NCI-H1092 treated with DMSO at 0.1 percent for 48 hours (cell line): Measurements from ENCODE around the gene PRKAG1.

ENCODE experiments used
- DNase-seq: peaks from one replicate; lab custom pipeline; 2025; lab: John Stamatoyannopoulos, UW

The PRKAG1 gene

DNA sequence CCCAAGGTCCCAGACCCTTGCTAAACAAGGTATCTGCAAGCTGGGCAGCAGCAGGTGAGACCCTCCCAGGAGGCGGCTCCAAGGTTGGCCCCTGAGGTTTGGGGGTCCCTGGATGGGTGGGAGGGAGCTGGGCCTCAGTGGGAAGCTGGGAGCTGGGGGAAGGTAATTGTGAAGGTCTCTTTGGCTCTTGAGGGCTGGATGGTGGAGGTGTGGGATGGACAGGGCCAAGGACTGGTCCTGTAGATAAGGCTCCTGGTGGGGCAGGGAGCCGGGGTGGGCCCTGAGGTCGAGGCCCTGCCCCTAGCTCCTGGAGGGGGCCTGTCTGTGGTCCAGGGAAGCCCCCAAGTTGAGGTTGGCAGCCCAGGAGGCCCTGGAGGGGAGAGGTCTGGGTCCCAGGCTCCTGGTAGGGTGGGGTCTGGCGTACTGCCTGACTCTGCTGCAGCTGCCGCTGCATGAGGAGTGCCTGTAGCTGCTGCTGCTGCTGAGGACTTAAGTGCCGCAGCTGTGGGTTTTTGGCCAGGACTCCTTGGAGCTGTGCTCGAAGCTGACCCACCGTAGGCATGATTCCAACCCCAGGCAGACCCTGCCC, 13.1 kb upstream of the PRKAG1 start:
- DNase-seq = no peak

DNA sequence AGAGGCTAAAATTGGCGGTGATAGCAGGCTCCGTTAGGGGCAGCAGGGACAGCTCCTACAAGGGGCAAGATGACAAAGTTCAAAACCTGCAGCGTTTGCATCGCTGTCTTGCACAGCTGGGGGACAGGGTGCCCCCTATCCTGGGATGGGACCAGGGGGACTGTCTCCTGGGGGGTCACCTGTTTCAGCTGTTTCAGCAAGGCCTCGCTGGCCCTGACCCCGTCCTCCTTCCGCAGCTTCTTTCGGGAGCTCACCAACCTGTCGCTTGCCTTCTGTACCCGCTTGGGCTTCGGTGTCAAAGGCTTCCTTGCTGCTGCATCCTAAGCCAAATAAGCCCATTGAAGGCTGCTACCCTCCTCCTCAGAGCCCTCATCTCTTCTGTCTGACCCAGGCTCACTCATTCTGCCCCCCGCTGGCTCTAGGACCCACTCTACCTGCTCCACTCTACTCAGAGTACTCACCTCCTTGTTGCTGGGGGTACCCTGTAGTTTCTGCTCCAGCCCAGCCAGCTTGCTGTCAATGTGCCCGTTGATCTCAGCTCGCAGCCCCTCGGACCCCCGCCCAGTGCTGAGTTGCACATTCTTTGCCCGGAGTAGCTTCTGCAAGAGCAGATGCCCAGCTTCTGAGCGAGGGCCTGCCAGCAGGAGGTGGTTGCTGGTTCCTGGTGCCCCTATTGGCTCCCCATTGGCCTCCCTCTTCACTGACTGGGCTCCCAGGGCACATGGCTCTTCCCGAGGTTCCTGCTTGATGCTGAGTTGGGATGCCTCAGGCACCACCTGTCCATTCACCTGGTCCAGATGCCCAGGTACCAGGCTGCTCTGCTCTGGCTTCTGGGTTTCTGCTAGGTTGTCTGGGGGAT, 12.4 kb upstream of the PRKAG1 start:
- no peak for DNase-seq

DNA sequence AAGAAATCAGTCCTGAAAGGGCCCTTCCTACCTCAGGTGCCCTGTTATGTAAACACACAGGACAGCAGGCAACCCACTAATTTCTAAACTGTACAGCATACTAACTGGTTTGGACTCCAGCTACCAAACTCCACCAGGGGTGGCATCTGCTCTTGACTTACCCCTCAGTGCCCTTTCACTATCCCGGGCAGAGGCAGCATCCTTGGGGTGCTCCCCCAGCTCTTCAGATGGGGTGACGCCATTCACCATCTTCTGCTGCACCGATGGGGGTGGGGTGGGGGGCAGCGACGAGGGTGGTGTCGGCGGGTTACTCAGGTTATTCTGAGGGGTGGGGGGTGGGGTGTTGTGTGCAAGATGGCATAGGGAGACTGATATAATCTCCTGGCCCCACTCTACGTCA, 11.5 kb upstream of the PRKAG1 start:
- DNase-seq = no peak

DNA sequence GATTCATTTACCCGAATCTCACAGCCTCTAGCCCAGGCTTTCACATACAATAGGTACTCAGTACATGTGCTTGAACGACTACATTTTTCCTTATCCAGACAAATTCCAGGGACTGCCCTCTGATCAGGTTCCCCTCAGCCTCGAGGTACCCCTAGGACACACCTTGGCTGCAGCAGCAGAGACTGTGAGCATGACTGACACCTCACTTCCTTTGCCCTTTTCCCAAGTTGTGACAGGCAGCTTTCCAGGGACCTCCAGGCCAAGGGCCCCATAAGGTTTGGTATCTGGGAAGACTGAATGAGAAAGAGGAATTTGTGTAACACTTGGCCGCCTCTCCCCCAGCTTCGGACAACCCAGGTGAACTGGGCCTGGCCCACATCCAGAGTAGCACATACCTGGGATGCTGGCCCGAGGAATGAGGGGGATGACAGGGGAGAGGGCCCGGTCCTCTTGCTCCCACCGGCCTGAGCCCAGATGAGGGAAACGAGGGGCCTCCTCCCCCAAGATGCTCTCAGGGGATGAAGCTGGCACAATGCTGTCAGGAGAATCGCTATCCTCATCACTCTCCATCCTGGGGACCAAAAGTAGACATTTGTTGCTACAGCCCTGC, 10.2 kb upstream of the PRKAG1 start:
- no peak for DNase-seq

DNA sequence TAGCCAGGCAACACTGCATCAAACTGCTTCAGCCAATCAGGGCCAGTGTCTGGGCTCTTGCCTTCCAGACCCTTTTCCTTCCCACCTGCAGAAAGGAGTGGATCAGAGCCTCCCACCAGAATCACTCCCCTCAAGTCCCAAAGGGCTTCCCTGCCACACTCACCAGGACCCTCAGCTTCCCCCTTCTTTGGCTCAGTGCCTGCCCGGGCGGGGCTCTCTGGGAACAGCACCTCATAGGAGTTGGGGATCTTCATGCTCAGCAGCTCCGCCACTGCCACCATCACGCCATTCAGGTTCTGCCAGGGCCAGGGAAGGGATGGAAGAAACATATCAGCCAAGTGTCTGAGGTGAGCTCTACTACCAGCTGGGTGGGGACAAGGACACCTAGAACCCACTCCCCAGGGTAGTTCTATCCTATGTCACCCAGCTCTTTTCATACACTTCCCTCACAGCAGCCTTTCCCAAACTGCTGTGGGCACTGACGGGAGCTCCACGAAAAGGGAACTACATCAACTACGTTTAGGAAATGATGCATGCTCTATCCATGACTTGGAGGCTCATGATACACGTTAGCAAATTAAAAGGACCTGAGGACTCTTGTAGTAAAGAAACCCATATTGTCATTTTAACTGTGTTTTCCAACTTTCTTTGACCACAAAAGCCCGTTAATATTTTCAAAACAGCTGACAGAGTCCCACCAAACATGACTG, 9.4 kb upstream of the PRKAG1 start:
- DNase-seq = no peak

DNA sequence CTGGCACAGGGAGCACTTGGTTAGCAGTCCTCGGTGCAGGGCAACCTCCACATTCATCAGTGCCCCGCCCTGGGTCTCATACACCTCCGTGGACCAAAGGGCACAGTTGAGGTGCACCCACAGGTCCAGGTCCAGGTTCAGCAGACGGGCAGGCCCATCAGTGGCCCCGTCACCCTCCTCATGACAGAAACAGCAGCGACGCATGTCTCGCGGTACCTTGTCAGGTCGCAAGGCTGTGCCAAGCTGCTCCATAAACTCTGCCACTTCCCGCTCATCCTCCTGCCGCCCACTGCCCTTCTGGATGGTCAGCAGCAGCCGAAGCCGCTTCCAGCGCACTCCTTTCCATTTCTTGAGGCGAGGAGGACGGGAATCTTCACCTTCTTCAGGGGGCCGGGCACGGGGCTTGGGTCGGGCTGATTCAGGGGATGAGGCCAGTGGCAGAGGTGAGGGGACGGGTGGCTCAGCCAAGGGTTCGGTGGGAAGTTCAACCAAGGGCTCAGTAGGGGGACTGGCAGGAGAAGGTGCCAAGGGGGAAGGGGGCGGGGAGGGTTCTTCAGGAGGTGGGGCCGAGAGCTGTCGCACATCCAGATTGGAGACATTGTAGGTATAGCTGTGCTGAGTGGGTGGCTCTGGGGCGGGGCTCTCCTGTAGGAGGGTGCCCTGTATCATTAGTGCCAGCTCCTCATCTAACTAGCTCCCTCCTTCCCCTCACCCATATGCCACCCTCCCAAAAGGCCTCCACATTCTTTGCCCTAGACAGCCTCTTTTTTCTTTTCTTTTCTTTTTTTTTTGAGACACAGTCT, 8.3 kb upstream of the PRKAG1 start:
- DNase-seq = no peak

DNA sequence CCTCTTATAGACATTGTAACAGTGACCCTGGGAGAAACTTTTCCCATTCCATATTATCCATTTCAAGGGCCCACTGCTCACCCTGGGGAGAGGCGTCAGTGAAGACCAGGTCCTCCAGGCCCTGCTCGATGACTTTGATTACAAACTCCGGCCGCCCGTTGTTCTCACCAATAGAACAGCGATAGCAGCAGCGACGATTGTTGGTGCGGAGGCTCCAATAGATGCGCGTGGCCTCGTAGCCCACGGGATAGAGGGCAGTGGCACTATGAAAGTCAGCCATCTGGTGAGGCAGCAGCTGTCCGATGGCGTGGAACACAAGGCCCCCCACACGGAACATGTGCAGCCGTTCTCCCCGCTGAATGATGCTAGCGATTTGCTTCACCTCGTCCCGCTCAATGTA, 7.5 kb upstream of the PRKAG1 start:
- no peak for DNase-seq

DNA sequence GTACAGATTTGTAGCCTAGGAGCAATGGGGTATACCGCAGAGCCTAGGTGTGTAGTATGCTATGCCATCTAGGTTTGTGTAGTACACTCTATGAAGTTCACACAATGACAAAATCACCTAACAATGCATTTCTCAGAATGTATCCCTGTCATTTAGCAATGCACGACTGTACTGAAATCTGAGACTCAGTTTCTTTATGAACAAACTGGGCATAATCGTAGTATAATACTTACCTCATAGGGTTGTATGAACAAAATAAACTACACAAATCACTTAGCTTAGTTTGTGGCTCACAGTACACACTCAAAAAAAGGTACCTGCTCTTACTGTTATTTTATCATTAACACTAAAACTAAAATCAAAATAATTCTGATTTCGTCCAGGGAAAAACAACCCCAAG, 6.9 kb upstream of the PRKAG1 start:
- DNase-seq = no peak

DNA sequence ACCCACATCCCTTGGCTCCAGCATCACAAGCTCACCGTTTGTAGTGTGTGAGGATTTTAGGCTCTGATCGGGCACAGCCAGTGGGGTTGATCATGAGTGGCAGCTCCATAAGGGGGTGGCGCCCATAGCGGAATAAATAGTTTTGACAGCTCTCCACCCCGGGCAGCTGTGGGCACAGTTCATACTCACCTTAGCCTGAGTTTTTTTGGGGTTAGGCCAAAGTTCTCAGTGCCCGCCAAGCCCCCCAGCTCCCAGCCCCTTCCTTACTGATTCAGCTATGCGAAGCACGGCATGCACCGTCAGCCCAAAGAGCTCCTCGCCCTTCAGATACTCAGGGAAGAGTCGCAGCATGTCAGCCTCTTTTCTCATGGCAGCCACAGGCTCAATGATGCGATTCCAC, 6.0 kb upstream of the PRKAG1 start:
- no peak for DNase-seq

DNA sequence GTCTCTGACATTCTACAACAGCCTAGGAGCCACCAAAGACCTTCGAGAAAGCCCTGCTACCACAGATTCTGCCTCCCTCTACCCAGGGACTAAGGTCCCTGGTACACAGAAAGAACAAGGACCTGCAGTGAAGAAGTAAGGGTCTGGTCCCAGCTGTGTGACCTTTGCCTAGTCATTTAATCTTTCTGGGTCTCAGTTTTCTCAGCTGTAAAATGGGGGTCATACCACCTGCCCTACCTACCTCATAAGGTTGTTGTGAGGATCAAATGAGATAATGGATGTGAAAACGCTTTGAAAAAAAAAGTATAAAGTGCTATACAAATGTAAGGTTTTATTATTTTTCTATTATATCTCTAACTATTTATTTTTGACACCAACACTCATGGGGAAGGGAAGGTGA, 5.2 kb upstream of the PRKAG1 start:
- DNase-seq = no peak

DNA sequence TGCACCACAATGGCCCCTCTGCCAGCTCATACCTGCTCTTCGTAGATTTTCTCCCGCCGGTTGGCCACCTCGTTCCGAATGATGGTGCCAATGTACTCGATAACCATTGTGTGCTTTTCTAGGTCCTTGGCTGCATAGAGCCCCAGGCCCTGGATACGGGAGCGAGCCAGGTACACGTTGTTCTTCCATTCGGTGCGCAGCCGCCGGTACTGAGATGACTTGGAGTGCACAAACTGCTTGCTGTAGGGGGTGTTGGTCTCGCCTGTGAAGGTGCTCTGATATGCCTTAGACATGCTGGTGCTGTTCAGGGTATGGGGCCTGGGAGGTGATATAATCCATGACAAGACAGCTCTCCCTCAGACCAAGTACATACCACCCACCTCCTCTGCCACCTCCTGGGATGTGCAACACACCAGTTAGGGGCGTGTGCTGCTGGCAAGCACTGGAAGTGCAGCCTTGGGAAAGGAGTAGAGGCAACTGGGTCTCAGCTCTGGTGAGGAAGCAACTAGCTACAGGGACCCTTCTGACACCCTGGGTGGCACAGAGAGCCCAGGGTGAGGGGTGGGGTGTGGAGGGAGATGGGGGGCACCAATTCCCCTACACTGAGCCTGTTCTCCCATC, 4.1 kb upstream of the PRKAG1 start:
- no peak for DNase-seq

DNA sequence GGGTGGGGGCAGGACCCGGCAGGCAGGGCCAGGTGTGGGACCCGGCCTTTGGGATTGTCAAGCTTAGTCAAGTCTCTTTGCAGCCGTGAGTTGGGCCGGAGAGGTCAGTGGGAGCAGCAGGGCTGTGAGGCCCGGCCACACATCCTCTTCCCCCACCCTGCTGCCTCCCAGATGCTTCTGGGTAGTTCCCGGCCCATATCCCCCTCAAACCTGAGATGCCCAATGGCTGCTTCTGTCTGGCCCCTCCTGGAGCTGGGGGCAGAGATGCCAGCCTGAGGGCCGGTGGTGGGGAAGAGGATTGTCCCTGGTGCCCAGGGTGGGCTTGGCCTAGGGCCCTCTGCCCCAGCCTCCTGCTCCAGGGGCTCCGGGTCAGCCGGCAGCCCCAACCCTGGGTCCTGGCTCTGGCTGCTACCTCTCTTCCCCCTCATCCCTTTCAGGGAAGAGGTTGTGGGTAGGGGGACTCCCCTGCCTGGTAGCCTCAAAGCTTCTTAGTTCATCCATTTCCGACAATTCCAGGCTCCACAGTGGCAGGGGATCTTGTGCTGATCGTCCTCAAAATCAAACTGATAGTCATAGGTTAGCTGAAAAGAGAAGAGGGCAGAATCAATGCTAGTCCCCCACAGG, 2.8 kb upstream of the PRKAG1 start:
- DNase-seq = no peak

DNA sequence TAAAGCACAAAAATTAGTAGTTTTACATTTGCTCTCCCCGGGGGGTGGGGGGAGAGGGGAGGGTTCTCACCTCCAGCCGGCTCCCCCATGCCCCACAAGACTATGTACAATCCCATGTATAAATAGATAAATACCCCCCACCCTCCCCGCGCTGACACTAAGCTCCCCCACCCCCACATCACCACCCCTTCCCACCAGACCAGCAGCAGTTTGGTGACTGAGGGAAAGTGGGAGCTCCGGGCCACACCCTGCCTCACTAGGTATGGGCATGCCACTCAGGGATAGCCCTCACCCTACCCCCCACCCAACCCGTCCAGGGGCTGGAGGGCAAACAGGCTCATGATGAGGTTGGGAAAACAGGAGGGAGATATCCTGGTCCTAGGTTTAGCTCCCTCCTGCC, 1.9 kb upstream of the PRKAG1 start:
- no peak for DNase-seq

DNA sequence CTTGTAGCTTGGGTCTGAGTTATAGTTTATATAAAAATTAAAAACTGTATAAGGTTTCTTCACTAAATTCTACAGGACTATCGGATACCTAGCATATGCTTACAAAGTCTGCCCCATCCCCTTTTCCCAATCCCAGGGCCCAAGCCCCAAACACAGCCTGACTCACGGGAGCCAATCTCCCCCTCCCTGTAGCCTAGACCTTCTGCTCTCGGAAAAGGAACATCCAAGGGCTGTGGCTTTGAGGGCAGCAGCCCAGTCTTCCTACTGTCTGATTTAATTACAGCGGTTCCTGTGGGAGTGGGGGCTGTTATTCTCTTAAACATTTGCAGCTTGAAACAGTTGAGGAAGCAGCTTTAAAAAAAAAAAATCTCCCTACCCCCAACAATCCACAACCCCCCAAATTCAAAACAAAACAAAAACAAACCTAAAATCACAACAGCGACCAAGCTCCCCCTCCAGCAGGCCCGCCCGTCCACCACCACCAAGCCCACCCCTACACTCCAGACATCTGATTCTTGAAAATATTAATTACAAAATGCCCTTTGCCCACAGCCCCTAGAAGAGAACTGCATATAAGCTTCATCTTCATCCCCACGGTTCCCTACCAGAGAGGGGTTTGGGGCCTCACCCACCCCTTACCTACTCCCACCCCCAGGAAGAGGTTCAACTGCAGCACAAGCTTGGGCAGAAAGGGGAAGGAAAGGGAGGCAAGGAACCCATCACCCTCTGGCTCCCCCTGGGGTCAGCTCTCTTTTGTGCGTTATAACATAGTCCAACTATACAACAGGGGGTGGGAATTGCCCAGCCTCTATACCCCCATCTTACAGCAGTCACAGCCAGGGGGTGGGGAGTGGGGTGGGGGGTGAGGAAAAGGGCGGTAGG, 1.1 kb upstream of the PRKAG1 start:
- no peak for DNase-seq

DNA sequence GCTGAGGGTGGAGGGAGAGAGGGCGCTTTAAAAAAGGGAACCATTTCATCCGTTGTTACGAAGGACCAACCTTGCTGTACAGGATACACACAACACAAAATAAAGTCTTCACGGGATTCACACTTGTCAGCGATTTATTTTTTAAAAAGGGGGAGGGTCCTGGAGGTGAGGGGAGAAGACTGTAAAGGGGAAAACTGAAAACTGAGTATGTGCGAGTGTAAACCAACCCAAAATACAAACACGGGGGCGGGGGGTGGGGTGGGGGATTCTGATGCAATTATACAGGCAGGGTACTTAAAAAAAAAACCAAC, 499 bp upstream of the PRKAG1 start:
- no peak for DNase-seq

DNA sequence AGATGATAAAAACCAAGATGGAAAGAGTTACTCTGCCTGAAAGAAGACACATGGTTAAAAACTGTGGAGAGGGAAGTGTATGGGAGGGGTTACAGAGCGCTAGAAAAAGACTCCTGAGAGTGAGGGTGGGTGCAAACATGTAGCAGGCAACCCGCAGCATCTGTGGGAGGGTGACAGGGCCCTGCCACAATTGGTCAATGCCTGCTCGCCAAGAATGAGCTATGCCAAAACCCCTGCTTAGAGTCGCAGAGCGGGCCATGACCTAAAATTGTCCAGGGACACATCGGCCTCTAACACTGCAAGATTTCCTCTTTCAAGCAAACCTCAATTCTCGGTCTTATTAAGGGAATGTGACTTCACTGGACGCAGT, 700 bp downstream of the PRKAG1 start:
- no peak for DNase-seq

DNA sequence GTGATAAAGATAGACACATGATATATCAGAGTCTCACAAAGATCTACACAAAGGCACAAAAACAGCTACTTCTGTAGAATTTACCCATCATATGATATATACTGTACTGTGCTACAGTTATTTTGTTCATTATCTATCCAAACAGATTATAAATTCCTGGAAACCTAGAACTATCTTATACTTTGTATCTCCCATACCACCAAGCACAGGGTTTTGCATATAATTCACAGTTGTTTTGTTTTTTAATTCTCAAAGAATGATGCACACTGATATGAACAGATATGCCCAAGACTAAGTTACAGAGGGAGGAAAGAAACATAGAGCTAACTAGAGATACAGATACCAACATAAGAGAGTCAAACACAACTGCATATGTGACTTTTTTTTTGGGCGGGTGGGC, 3.4 kb downstream of the PRKAG1 start:
- no peak for DNase-seq

DNA sequence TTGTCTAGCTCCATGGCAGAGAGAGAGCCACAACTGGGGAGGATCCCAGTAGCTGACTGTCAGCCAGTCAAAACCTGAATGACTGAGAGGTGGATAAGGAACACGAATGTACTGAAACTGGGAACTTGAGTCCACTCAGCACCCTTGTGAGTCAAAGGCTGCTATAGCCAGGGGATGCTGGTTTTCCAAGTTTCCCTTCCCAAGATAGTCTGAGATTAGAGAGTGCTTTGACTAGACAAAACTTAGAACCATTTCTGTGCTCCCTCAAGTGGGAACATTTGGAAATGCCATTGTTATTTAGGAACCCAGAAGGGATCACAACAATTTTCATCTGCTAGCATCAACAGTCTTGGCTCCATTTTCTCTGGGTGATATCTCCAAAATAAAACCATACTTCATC, 4.0 kb downstream of the PRKAG1 start:
- DNase-seq = no peak

DNA sequence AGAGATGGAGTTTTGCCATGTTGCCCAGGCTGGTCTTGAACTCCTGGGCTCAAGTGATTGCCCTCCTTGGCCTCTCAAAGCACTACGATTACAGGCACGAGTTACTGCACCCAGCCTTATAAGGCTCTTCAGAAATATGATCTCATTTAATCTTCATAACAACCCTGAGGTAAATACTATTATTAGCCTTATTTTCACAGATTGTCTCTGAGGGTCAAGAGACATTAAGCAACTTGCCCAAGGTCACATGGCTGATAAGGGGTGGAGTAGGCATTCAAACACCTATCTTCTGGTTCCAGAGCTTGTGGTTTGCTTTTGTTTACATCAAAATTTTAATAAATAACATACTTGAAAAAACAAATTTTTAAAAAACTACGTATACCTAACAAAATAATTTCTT, 5.1 kb downstream of the PRKAG1 start:
- DNase-seq = no peak

DNA sequence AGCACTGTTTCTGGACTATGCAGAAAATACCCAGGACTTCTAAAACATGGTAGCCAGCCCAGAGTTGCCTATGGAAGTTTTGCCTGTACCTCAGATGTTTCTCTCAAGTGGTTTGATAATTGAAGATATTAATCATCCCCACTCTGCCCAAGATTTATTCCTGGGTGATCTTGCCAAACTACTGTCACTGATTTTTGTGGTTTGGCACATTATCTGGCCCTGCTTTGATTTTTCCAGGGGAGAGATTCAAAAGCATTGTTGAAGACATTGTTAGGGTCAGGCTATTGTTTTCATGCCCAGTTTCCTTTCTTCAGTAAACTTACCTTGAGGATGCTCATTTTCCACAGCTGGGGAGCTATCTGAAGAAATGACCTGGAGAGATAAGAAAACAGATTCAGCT, 5.8 kb downstream of the PRKAG1 start:
- no peak for DNase-seq
